ENCODE measurements around the gene KRT20.

The KRT20 gene

GRCh38 chr17:40830085-40830776 is 54.8 kb downstream of the KRT20 start:
- TF ChIP-seq CTCF (conservative IDR thresholded peaks at IDR 0.05; ENCODE audit: low read length), result no peak
- no peak for DNase-seq (ENCODE audit: low read depth)
- H3K4me3 ChIP-seq (ENCODE audit: low read length), result no peak overlapping the region

- DNase-seq (ENCODE audit: low read depth), result no peak
- no peak overlapping the region for H3K4me3 ChIP-seq (ENCODE audit: low read length)
Observed at GRCh38 chr17:40828454-40829044, 56.5 kb downstream of the KRT20 start.

GRCh38 chr17:40827746-40828453 is 57.1 kb downstream of the KRT20 start:
- no peak for TF ChIP-seq CTCF (conservative IDR thresholded peaks at IDR 0.05; ENCODE audit: low read length)
- no peak for DNase-seq (ENCODE audit: low read depth)
- no peak overlapping the region for H3K4me3 ChIP-seq (ENCODE audit: low read length)

More at GRCh38 chr17:40828454-40829044, 56.5 kb downstream of the KRT20 start:
- TF ChIP-seq CTCF (conservative IDR thresholded peaks at IDR 0.05; ENCODE audit: low read length), result no peak

Measured in AG10803 (cell line).